HG03025 (cell line): ENCODE results near the gene GPS1.

ENCODE experiments used
- ATAC-seq: cut with Tn5 transposase; IDR thresholded peaks from one replicate; pipeline ENCODE4 v1.9.1; 2021; ENCODE audit warnings: mild to moderate bottlenecking, moderate library complexity; ENCODE audit not compliant: unreplicated experiment, low FRiP score

Gene GPS1

DNA sequence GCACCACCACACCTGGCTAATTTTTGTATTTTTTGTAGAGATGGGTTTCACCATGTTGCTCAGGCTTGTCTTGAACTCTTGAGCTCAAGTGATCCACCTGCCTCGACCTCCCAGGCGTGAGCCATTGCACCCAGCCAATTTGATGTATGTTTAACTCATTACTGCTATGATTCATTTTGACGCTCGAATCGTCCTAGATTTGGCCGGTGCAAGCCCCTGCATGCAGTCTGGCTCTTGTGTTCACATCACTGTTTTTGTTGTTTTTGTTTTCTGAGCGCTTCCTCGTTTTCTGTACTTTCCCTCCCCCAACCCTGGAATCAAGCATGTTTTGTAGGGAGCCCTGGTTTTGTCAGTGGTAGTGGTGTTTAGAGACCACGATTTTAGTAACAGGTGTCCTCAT, 21.7 kb downstream of the GPS1 start:
- no peak for ATAC-seq

DNA sequence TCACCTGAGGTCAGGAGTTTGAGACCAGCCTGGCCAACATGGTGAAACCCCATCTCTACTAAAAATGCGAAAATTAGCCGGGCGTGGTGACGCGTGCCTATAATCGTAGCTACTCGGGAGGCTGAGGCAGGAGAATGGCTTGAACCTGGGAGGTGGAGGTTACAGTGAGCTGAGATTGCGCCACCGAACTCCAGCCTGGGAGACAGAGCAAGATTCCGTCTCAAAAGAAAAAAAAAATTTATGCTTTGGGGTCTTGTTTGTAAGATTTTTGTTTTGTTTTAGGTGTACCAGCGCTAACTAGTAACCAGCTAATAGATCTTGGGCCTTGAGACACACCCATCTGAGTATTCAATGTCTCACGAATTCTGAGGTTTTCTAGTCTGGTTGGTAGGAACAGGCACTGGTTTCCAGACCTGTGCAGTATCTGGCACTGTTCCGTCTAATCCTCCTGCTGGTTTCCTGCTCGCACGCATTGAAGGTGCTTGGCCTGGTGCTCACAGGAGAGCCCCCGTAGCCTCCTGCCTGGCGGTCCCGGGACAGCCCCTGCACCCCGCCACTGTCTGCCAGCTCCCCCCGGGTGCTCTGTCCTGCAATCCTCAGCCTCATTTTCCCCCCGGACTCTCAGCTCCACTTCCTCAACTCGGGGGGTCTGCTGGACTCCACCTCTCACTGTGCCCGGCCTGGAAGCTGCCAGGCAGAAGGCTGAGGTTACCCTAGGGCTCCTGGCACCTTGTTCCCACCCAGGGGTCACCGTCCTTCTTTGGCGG, 24.5 kb downstream of the GPS1 start:
- no peak for ATAC-seq

DNA sequence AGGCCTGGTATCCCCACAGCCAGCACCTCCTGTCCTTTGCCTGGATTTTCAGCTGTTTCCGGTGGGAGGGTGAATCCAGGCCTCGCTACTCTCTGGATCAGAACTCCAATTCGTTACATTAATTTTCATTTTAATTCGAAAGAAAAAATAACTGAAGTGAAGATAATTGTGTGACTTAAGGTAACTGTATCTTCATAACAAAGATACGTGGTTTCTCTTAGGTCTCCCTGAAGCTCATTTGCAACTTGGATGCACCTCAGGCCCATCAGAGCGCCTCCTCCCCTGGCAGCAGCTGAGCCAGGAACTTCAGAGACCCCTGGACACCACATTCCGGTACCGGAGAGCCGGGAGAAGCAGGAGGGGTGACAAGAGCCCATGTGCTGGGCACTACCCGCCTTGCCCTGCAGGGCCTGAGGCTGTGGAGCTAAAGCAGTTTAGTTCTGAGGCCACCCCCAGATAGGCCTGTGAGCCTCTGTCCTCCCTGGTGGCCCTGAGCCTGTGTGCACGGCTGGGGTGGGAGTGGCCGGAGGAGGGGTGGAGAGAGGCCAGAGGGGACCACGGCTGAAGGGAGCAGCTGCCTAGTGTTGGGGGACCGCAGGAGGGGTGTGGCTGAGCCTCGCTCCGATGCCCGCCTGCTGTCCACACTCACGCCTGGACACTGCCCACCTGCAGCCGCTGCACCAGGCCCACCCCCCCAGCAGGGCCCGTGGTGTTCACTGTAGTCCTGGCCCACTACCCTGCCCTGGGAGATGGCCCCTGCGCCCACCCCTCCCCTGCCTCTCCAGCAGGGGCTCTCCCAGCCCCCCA, 25.3 kb downstream of the GPS1 start:
- ATAC-seq, result no peak

DNA sequence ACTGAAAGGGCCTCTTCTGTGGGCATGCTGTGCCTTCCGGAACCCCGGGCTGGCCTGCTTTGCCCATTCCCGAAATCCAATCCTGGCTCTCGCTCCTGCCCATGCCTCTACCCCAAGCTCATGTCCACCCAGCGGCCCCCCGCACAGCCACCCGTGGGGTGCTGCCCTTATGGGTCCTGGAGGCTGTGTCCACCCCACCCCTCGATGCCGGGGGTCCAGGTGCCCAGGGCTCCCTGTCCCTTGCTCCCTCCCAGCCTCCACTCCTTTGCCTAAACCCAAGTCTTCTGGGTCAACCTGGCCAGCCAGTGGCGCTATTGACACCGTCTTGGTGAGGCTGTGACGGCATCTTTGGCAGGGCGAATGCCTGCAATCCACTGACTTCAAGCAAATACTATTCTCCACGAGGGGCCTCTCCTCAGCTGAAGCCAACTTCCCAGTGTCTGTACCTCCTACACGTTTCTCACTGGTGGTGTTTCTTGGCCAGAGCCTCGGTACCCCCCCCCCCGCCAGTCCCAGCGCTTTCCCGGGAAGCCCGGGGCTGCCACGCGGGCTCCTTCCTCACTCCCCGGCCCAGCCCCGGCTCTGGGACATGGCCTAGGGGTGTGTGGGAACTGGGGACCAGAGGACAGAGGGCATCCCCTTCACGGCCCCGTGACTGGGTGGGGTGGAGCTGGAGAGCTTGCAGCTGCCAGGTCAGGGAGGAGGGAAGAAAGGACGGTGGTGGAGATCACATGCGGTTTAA, 26.1 kb downstream of the GPS1 start:
- no peak for ATAC-seq

DNA sequence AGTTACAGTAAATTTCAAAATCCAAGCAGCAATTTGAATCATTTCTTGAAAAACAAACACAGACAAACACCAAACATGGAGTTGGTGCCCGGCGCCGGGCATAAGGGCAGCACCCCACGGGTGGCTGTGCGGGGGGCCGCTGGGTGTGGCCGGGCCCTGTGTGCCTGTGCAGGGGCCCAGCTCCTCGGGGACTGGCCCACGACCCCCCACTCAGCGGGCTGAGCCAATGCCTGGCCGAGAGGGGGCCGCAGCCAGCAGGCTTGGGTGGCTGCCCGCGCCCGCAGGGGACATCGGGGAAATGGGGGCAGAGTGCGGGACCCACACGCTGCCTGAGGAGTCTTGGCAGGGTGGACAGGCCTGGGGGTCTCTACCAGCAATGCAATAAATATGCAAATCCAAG, 26.7 kb downstream of the GPS1 start:
- ATAC-seq, result no peak

DNA sequence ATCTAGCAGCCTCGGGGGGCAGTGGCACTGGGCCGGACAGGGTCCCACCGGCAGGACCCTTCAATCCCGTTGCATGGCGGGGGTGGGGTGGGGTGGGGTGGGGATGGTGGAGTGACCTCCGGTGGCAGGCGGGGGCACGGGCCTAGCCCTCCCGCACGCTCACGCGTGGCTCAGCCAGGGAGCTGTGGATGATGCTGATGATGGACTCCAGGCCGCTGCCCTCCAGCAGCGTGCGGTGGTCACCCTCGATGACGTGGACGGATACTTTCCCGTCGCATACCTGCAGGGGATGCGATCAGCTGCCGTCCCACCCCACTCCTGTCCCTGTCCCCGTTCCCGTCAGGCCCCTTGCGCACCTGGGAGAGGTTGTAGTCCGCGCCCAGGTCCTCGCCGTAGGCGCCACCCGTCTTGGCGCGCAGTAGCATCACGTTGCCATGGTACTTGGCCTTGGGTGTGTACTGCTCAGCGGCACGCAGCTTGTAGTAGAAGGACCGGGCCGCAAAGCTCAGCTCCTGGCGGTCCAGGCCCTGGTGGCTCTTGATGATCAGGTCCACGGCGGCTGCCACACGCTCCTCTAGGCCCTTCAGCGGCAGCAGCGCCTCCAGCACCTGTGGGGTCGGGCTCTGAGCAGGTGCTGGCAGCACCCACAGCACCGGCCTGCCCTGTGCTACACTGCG, 27.4 kb downstream of the GPS1 start:
- no peak for ATAC-seq

DNA sequence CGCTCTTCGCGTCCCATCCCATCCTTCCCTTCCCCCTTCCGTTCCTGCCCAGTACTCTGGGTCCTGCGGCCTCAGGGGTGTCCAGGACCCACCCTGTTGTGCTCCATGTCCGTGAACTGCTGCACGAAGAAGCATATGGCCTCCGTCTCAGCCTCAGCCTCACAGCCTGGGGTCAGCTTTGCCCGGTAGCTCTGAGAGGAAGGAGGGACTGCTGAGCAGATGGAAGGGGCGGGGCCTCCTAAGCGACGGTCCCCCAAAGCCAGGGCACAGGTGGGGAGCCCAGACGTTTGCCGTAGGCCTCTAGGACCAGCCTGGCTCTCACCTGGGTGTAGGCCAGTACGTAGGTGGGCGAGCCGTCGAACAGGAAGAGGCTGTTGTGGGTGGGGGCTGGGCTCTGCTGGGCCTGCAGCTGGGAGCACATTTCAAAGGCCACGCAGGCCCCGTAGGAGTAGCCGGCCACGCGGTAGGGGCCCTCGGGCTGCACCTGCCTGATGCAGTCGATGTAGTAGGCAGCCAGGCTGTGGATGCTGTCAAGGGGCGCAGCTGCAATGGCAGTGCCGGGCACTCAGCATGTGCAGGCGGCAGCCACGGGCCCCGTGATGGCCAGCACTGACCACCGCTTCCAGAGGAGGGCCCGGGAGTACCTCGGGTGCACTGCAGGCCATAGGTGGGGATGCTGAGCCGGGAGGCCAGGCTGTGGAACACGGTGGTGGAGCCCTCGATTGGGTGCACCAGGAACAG, 28.5 kb downstream of the GPS1 start:
- ATAC-seq, result no peak

DNA sequence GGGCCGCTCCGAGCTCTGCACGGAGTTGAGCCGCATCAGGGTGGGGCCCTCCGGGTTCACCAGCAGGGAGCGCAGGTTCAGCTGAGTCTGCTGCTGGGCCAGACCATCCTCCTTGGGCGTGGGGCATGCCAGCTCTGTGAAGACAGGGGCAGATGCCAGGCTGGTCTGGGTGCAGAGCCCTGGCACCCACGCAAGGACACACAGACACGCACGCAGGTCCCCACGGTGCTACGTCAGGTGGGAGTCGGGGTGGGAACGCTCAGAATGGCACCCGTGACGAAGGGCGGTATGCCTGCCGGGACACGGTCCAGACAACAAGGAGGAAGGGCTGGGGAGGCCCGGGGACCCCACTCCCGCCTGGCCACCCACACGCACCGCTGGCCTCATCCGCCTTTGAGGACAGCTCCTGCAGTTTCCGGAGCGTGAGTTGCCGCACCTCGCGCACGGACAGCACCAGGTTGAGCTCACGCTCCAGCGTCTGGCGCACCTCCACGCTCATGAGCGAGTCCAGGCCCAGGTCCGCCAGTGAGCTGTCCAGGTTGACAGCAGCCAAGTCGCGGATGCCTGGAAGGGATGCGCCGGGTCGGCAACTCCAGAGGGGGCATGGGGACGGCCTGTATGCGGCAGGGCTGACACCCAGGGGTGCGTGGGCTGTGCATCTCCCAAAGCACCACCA, 29.2 kb downstream of the GPS1 start:
- no peak for ATAC-seq

DNA sequence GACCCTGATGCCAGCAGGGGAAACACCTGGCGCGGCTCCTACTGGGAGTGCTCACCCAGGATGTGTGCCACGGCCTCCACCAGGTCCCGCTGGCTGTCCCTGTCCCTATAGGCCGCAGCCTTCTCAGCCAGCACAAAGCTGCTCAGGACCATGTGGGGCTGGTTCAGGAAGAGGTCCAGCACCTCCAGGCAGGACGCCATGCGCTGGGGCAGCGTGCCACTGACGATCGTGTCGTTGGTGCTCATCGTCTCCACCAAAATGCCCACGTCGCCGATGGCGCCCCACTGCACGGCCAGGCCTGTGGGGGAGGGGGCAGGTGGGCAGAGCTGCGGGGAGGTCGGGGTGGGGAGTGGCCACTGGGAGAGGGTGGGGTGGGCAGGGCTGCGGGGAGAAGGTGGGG, 29.8 kb downstream of the GPS1 start:
- ATAC-seq, result no peak

DNA sequence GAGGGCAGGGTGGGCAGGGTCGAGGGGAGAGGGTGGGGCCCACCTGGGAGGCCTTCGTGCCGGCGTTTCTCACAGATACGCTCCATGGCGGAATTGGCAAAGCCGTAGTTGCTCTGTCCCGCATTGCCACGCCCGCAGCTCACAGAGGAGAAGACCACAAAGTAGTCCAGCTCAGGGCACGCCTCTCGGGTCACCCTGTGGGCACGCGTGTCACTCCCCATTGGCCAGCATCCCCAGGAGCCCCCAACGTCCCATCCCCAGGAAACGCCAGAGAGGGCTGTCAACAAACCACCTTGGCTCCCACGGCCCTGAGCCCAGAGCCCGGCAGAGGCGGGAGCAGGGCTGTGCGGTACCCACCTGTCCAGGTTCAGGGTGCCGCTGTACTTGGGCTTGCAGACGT, 30.3 kb downstream of the GPS1 start:
- ATAC-seq, result no peak

DNA sequence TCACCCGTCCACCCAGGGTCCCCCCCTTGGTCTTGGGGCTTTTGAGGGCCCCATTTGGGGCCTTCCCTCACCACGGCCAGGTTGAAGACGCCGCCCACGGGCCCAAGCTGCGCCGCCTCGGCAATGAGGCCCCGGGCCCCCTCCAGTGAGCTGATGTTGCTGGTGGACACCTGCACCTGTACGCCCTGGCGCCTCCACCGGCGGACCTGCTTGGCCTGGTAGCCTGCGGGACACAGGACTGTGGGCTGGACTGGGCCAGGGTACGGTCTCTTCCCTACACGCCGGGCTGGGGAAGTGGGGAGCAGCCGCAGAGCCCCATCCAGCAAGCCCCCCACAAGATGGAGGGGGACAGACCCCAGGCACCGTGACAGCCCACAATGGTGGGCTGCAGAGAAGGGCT, 30.8 kb downstream of the GPS1 start:
- no peak for ATAC-seq

DNA sequence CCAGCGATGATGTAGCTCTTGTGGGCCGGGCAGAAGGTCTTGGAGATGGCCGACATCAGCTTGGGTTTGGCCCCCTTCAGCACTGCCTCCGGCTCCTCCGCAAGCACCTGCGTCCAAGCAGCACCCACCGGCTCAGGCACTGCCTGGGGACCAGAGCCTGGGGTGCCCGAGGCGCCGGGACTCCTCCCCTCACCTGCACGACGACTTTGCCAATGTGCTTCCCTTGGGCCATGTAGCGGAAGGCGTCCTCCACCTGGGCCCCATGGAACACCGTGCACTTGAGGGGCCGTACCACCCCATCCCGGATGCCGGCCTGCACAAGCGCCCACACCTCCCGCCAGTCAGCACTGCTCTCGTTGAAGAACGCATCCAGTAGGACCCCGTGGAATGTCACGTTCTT, 31.3 kb downstream of the GPS1 start:
- ATAC-seq, result no peak

DNA sequence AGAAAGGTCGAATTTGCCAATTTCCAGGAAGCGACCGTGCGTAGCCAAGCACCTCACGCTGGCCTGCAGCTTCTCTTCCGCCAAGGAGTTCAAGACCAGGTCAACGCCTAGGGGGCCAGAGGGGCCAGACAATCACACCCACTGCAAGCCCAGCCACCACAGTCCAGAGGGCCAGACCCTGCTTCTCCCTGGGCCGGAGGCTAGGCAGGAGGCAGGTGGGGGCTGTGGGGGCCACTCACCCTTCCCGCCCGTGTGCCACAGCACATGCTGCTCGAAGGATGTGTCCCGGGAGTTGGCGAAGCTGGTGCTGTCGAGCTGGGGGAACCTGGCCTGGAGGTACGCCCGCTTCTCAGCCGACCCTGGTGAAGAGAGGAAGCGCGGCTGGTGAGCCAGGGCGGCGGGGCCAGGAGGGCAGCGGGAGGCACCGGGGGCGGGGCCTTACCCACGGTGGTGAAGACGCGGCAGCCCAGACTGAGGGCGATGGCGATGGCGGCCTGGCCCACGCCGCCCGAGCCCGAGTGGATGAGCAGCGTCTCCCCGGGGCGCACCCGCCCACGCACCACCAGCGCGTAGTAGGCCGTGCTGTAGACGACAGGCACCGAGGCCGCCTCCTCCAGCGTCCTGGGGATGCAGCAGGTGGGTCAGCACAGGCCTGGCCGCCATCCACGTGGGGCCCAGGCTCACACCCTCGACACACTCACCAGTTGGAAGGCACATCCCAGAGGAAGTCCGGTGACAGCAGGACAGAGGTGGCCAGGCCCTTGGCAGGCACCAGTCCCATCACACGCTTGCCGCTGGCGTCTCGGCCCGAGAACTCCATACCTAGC, 32.0 kb downstream of the GPS1 start:
- ATAC-seq, result no peak

DNA sequence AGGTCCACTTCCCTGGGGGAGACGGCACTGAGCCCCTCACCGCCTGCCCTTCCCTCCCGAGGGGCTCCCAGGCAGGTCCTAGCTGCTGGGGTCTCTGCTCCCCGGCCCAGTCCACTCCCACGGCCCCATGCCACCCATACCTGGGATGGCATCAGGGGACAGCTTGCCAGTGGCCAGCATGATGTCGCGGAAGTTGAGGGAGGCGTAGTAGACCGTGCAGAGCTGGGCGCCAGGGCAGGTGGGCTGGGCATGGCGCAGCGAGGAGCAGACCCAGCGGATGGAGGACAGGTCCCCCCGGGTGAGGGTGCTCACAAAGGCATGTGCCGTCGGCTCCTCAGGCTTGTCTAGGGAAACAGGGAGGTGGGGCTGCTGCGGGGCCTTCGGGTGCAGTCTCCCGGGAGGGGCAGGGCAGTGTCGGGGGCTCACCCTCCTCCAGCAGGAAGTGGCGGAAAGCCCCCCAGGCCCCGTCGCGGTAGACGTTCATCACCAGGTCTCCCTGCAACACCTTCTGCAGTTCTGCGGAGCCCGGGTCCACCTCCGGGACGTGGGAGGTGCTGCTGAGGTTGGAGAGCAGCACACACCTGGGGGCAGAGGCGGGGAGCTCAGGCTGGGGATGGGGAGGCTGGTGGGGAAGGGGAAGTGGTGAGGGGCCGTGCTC, 32.8 kb downstream of the GPS1 start:
- ATAC-seq, result no peak

DNA sequence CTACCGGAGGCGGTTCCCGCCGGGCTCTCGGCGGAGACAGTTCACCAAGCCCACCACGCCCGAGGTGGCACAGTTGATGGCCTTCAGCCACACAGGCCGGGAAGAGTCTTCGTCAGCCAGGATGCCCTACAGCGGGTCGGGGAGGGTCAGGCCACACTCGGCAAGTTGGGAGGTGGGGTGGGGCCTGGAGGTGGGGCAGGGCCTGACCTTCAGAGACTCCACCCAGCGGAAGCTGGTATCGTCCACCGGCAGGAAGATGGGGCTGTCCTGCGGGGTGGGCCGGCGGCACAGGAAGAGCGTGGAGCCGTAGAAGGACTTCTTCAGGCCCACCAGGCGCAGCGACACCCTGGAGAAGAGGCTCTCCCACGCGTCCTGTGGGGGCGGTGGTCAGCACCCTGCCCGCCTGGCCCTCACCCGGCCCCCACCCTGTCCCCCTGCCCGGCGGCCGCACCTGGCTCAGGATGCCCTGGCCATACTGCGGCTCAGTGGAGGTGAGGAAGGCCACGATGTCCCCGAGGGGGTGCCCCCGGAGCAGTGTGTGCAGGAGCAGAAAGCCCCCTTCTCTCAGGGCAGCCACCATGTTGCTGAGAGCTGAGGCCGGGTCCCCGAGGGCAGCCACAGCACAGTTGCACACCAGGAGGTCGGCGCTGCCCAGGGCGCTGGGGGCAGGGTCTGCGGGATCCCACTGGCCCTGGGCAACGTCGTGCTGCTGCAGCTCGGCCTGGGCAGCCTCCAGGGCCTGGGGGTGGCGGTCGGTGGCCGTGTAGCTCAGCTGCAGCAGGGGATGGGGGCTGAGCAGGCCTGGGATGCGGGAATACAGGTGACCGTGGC, 33.5 kb downstream of the GPS1 start:
- no peak for ATAC-seq

DNA sequence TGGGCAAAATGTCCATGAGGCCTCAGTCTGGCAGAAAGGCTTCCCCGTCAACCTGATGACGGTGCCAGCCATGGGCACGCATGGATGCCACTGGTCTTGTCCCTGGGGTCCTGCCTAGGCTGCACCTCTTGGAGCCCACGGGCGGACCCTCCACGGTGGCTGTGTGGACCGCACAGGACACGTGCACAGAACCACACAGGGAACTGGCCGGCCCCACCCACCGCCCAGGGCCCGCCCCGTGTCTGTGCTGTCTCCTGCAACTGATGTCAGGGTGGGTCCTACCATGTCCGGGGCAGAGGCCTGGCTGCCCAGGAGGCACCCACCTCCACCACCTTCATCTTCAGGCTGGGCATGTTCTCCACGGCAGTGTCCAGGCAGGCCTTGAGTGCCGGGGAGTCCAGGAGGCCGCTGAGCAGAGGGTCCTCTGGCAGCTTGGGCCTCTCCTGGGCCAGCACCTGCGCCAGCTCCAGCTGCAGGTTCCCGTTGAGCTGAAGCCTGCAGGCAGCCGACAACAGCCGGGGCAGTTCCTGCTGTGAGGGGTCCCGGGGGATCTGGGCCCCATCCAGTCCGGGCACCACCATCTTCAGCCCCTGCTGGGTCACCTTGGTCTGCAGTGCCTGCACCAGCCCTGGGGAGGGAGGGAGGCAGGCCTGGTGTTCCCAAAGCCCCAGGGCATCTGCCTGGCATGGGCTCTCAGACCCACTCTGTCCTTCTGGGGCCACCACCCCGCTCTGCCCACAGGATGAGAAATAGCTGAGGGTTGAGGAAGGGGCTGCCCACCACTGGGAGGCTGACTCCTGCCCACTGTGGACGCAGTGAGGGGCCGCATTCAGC, 34.5 kb downstream of the GPS1 start:
- ATAC-seq, result no peak
